K562 (cell line): ENCODE measurements around the gene COPS8. TPM values are rescaled to one million over a fixed set of nuclear protein-coding genes. Genes with fewer than 3 reads are reported as not detected.

Source experiments
- ATAC-seq: fragments of 200-7000 bp; cut with Tn5 transposase; 3 replicates; pipeline ENCODE4 v1.9.1; 2020; ENCODE audit warnings: moderate library complexity
- BruUV-seq: library from RNA; stranded (reverse); fragments of 400-500 nt; replicated peaks from 2 replicates; lab custom pipeline; 2021; lab: Mats Ljungman, UMichigan
- CTCF ChIA-PET: fragments of 300-600 bp; formaldehyde crosslinking; extraction: SDS; loops from one replicate; lab custom pipeline; 2021; ENCODE audit warnings: low intra/inter-chr PET ratio; lab: Yijun Ruan, JAX
- POLR2A ChIA-PET: fragments of 300-600, 350-650 bp; sonication (Branson Sonifier 250); formaldehyde crosslinking; extraction: SDS; loops from one replicate; lab custom pipeline; 2021; ENCODE audit warnings: antibody characterized with exemption, inconsistent platforms; lab: Yijun Ruan, JAX
- DNase-seq, 4 experiments: peaks; one replicate each; pipeline versions ENCODE4 v3.0.0 to v3.0.0-alpha.2; 2011 to 2018; ENCODE audit warnings: low spot score in 3 of 4, mixed read lengths in 3 of 4; ENCODE audit errors: extremely low read depth in 1 of 4
- FAIRE-seq: peaks from 2 replicates; lab custom pipeline; 2011; peaks lifted over from hg19 to GRCh38; lab: Jason Lieb, UNC
- H2AFZ ChIP-seq: 2 replicates; pipeline ENCODE4 v1.6.0; 2011; ENCODE audit warnings: low read depth, low read length, control low read depth, inconsistent platforms
- H3K27ac ChIP-seq: fragments of 200-600 bp; 3 replicates; pipeline ENCODE4 v1.8.0; 2011; ENCODE audit warnings: low read depth, mild to moderate bottlenecking, control low read depth, inconsistent platforms, low read length, moderate library complexity, mixed read lengths; ENCODE audit errors: extremely low read depth
- H3K27me3 ChIP-seq, 2 experiments: fragments of 300-600 bp in 1 of 2; 2 replicates in 1 of 2; 3 replicates in 1 of 2; pipeline versions ENCODE4 v1.6.0 to v1.8.0; 2011; ENCODE audit warnings: inconsistent platforms in 2 of 2, low read length in 2 of 2, mild to moderate bottlenecking in 1 of 2, mixed read lengths in 1 of 2, moderate library complexity in 1 of 2; ENCODE audit not compliant: control insufficient read depth in 2 of 2, insufficient read depth in 2 of 2
- H3K36me3 ChIP-seq: fragments of 300-600 bp; 3 replicates; pipeline ENCODE4 v1.8.0; 2011; ENCODE audit warnings: mild to moderate bottlenecking, low read length, inconsistent platforms; ENCODE audit not compliant: control insufficient read depth, insufficient read depth
- H3K4me1 ChIP-seq, 2 experiments: fragments of 200-600 bp in 1 of 2; replicated peaks in 1 of 2; 2 replicates in 1 of 2; 3 replicates in 1 of 2; pipeline versions ENCODE4 v1.5.1 to v1.8.0; 2011; ENCODE audit warnings: inconsistent platforms in 2 of 2, low read length in 2 of 2, mild to moderate bottlenecking in 1 of 2, mixed read lengths in 1 of 2, moderate library complexity in 1 of 2; ENCODE audit not compliant: control insufficient read depth in 2 of 2, insufficient read depth in 2 of 2
- H3K4me2 ChIP-seq: 2 replicates; pipeline ENCODE4 v1.6.1; 2011; ENCODE audit warnings: low read length, control low read depth, inconsistent platforms, mixed read lengths; ENCODE audit not compliant: insufficient read depth
- H3K4me3 ChIP-seq: fragments of 200-600 bp; sonication (generic), shearing (Covaris generic); 2 replicates; pipeline ENCODE4 v1.5.1; 2016; ENCODE audit warnings: control low read depth, inconsistent platforms
- H3K79me2 ChIP-seq: fragments of 200-600 bp; 3 replicates; pipeline ENCODE4 v1.8.0; 2011; ENCODE audit warnings: low read length, inconsistent platforms; ENCODE audit not compliant: control insufficient read depth, insufficient read depth
- H3K9ac ChIP-seq, 2 experiments: 2 replicates each; pipeline versions ENCODE4 v1.6.0 to v1.6.1; 2011; ENCODE audit warnings: low read depth in 2 of 2, low read length in 2 of 2, control low read depth in 1 of 2, inconsistent platforms in 1 of 2, mild to moderate bottlenecking in 1 of 2, mixed read lengths in 1 of 2; ENCODE audit not compliant: insufficient read depth in 1 of 2
- H3K9me1 ChIP-seq: one replicate; pipeline ENCODE4 v1.6.0; 2011; ENCODE audit warnings: inconsistent platforms, mild to moderate bottlenecking, low read length, moderate library complexity; ENCODE audit not compliant: control insufficient read depth, insufficient read depth
- H3K9me3 ChIP-seq: replicated peaks from 2 replicates; pipeline ENCODE4 v1.5.1; 2011; ENCODE audit warnings: low read depth, low read length, inconsistent platforms; ENCODE audit not compliant: control insufficient read depth, insufficient read depth
- H4K20me1 ChIP-seq: replicated peaks from 2 replicates; pipeline ENCODE4 v1.6.1; 2011; ENCODE audit warnings: low read length, inconsistent platforms, mixed read lengths; ENCODE audit not compliant: control insufficient read depth, insufficient read depth
- CHD4 ChIP-seq: fragments of 200-600 bp; sonication (generic); IDR thresholded peaks from 3 replicates; pipeline ENCODE4 v1.6.1; 2012; ENCODE audit warnings: low read depth, mild to moderate bottlenecking, mixed read lengths, low read length, inconsistent platforms; ENCODE audit not compliant: insufficient read depth, insufficient replicate concordance, poor library complexity, severe bottlenecking
- ELF2 ChIP-seq: fragments of 250-450 bp; sonication (Bioruptor Pico); IDR thresholded peaks from 2 replicates; pipeline ENCODE4 v1.5.0; 2021; ENCODE audit warnings: mild to moderate bottlenecking
- MEF2D ChIP-seq: conservative IDR thresholded peaks from 2 replicates; pipeline ENCODE4 v1.6.1; 2016; ENCODE audit warnings: low read depth, missing genetic modification characterization, missing compliant biosample characterization
- MYBL2 ChIP-seq, 2 experiments: fragments of 450-650 bp in 1 of 2; sonication (generic) in 1 of 2; formaldehyde crosslinking in 1 of 2; IDR thresholded peaks; 2 replicates each; pipeline versions ENCODE4 v1.6.1 to v1.8.1; 2017 to 2022; ENCODE audit warnings: borderline replicate concordance in 1 of 2, inconsistent platforms in 1 of 2, low read depth in 1 of 2, mild to moderate bottlenecking in 1 of 2, missing genetic modification reagents in 1 of 2, moderate library complexity in 1 of 2
- SMC3 ChIP-seq: conservative IDR thresholded peaks from 2 replicates; pipeline ENCODE4 v1.6.1; 2011; ENCODE audit warnings: low read depth, low read length, improper control_type of control experiment; ENCODE audit not compliant: insufficient read depth
- ZFPM2 ChIP-seq: fragments of 250-450 bp; sonication (Bioruptor Pico); IDR thresholded peaks from 2 replicates; pipeline ENCODE4 v1.5.1; 2022; ENCODE audit warnings: mild to moderate bottlenecking
- WGBS: fragments of 100-300 bp; shearing (Covaris generic); methylation state at CpG from one replicate; pipeline ENCODE4 v1.1.6; 2016; ENCODE audit warnings: low coverage, mixed read lengths; ENCODE audit not compliant: insufficient coverage; ENCODE audit errors: missing lambda C conversion rate; 5-methylcytosine and 5-hydroxymethylcytosine counted together
- in situ Hi-C: fragments of 300-500 bp; cut with MboI; formaldehyde crosslinking; loops from 4 replicates; pipeline ENCODE4 v1.15.0; 2018; ENCODE audit warnings: inconsistent platforms, mixed read lengths
- intact Hi-C: fragments of 100-400 bp; cut with micrococcal nuclease; formaldehyde crosslinking; loops from 2 replicates; pipeline ENCODE4 v1.14.2; 2022
- polyA plus RNA-seq, 8 experiments: library from polyadenylated mRNA; depleted of rRNA in 4 of 8; stranded (reverse) in 5 of 8; unstranded in 3 of 8; fragments of >200 nt; fragmentation: Nextera tagmentation in 2 of 8; fragmentation: Illumina TruSeq in 1 of 8; extraction: Ambion mirVana in 2 of 8; extraction: Trizol in 1 of 8; gene quantifications; 2 replicates each; pipeline versions ENCODE4 v1.2.1 to v1.2.3, GENCODE V29; 2011 to 2014; ENCODE audit warnings: inconsistent platforms in 1 of 8, missing spikeins in 1 of 8
- total RNA-seq, 7 experiments: library from RNA; depleted of rRNA in 6 of 7; stranded (reverse); fragments of >200 nt in 6 of 7; fragmentation: Illumina TruSeq in 2 of 7; extraction: Trizol in 2 of 7; gene quantifications; 2 replicates each; pipeline versions ENCODE4 v1.2.1 to v1.2.3, GENCODE V29; 2011 to 2021; ENCODE audit warnings: low replicate concordance in 1 of 7
- TF ChIP-seq, protein P1 (sequence below): fragments of 450-650 bp; IDR thresholded peaks from 2 replicates; pipeline ENCODE4 v1.7.1; 2018; ENCODE audit warnings: mild to moderate bottlenecking, low read depth; ENCODE audit not compliant: partially characterized antibody

COPS8 gene
- total and polyA plus RNA-seq, 9 of the 15 experiments (the other 6 are each of a cell fraction or from before 2014, with no cell fraction given) = 28.2 to 97.3 (median 58.9) TPM

DNA sequence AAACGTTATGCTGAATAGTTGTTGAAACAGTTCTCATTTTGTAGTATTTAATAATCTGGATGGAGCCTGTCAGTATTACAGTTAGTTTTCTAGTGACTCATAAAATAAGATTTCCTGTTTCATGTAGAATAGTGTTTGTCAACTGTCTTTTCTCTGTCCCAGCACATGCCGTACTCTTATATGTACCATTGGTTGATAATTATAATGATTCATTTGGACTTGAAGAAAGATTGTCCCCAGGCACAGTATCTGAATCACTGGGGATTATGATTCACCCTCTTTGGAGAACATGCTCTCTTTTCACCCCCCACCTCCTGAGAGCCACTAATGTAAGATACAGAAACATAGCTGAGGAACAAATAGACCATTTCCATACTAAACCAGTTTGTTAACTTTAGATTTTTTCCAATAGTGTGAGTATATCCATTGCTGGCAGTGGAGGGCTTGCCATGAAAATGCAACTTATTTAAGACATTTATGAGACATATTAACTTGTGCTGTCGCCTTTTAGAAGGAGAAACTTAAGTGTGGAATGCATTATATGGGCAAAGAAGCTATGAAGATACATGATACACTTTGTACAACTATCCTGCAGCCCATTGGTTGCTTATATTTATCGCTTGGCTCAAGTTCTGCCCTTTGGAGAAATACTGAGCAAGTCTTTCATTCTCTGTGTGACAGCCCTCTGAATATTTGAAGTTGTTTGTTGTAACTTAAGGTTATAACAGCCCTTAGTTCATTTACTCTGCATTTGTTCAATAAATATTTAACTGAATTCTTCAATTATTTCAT, 12.4 kb downstream of the COPS8 start:
- TF ChIP-seq MYBL2 (IDR thresholded peaks at IDR 0.05; ENCODE audit: low read depth) = no peak
- no peak for TF ChIP-seq MYBL2 (CRISPR knock-in tag; IDR thresholded peaks at IDR 0.05; ENCODE audit: borderline replicate concordance)
- Histone ChIP-seq H3K9me3 (no peaks in the 10 kb centered on the region), H3K27ac (no peak overlapping the region), H3K79me2 (no peaks in the 10 kb centered on the region), H3K4me3 (no peak overlapping the region), H4K20me1 (no peaks in the 10 kb centered on the region), H3K9ac (no peak overlapping the region), H3K9me1 (no peaks in the 10 kb centered on the region), H3K27me3 (no peaks in the 10 kb centered on the region), H3K36me3 (peaks cover 61% of the 10 kb centered on the region), H3K4me2 (no peak overlapping the region), H3K4me1 (no peaks in the 10 kb centered on the region), H2AFZ (no peak overlapping the region)
- no peak for FAIRE-seq
- no peak for ATAC-seq
- BruUV-seq = no TSS peak
- intact Hi-C loops = no loop called here
- no peak for DNase-seq
- WGBS = 95% methylated on average over 4 of the region's 4 CpGs
- in situ Hi-C loops = no loop called here
- POLR2A ChIA-PET = no interaction called here
- CTCF ChIA-PET = no interaction called here

DNA sequence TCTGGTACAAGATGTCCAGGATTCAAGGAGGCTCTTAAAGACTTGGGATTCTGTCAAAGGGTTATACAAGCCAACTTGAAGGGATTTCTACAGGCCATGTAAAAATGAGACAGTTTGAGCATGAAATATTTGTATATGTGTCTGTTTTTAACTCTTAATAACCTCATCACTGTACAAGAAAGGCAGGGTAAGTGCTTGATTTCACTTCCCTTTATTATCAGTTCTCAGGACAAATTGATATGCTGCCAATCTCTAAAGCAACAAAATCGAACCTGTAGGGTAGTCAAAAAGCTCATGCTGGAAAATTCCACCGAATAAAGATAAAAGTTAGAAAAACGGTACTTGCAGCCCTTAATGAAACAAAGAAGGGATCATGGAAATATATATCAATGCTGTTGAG, 14.1 kb downstream of the COPS8 start:
- POLR2A ChIA-PET = no interaction called here
- Histone ChIP-seq H2AFZ (no peak overlapping the region), H3K9ac (no peak overlapping the region), H3K9me1 (no peaks in the 10 kb centered on the region), H3K4me1 (no peaks in the 10 kb centered on the region), H3K9me3 (no peaks in the 10 kb centered on the region), H4K20me1 (no peaks in the 10 kb centered on the region)
- WGBS = 71% methylated on average over 3 of the region's 3 CpGs
- CTCF ChIA-PET = no interaction called here
- DNase-seq = no peak
- TF ChIP-seq ZFPM2 (CRISPR knock-in tag) = no peak
- no peak for TF ChIP-seq SMC3
- no peak for TF ChIP-seq MEF2D (tag)
- TF ChIP-seq CHD4 = no peak
- no peak for TF ChIP-seq ELF2 (CRISPR knock-in tag)
- TF ChIP-seq, protein P1, sequence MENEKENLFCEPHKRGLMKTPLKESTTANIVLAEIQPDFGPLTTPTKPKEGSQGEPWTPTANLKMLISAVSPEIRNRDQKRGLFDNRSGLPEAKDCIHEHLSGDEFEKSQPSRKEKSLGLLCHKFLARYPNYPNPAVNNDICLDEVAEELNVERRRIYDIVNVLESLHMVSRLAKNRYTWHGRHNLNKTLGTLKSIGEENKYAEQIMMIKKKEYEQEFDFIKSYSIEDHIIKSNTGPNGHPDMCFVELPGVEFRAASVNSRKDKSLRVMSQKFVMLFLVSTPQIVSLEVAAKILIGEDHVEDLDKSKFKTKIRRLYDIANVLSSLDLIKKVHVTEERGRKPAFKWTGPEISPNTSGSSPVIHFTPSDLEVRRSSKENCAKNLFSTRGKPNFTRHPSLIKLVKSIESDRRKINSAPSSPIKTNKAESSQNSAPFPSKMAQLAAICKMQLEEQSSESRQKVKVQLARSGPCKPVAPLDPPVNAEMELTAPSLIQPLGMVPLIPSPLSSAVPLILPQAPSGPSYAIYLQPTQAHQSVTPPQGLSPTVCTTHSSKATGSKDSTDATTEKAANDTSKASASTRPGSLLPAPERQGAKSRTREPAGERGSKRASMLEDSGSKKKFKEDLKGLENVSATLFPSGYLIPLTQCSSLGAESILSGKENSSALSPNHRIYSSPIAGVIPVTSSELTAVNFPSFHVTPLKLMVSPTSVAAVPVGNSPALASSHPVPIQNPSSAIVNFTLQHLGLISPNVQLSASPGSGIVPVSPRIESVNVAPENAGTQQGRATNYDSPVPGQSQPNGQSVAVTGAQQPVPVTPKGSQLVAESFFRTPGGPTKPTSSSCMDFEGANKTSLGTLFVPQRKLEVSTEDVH = no peak
- TF ChIP-seq, all 486 proteins: peak for 0
- H3K27ac ChIP-seq = no peak overlapping the region
- no peaks in the 10 kb centered on the region for H3K27me3 ChIP-seq
- no peak overlapping the region for H3K4me3 ChIP-seq
- intact Hi-C loops = no loop called here
- H3K79me2 ChIP-seq = no peaks in the 10 kb centered on the region
- FAIRE-seq (no peak), ATAC-seq (no peak)
- peaks cover 53% of the 10 kb centered on the region for H3K36me3 ChIP-seq
- no peak overlapping the region for H3K4me2 ChIP-seq
- in situ Hi-C loops = no loop called here
- BruUV-seq = no TSS peak
